Measurements from ENCODE around the gene ZNF324B. TPM values are rescaled to one million over a fixed set of nuclear protein-coding genes. Genes with fewer than 3 reads are reported as not detected.

ZNF324B gene
- total RNA-seq (2021) = 6.3 and 8.7 TPM in 2 replicates
- long read RNA-seq, partial matches to known transcripts = 0 of 6 reads
- long read RNA-seq, other reads (novel, unspliced or antisense) = 1 of 6 reads

- Histone ChIP-seq H3K27me3 (ENCODE audit: insufficient read depth, low read length) (peaks cover 3% of the 10 kb centered on the region; the same call in 1 of the 2 replicates), H4K20me1 (ENCODE audit: control insufficient read depth, insufficient read depth, insufficient read length) (no peaks in the 10 kb centered on the region), H3K4ac (ENCODE audit: low read depth, low read length) (no peak within 1 kb of the TSS), H2BK12ac (ENCODE audit: insufficient read length, low read depth, low read length) (no peak within 1 kb of the TSS), H3K79me2 (ENCODE audit: insufficient read depth, low read length) (no peaks in the 10 kb centered on the region), H3K23ac (ENCODE audit: insufficient read length, low read depth, low read length) (no peak within 1 kb of the TSS), H2BK20ac (ENCODE audit: low read depth, low read length, poor library complexity, severe bottlenecking) (no peak within 1 kb of the TSS), H3K14ac (ENCODE audit: insufficient read depth, low read length) (no peak within 1 kb of the TSS; the same call in 1 of the 2 replicates), H3K27ac (ENCODE audit: insufficient read length, low read depth, low read length) (no peak within 1 kb of the TSS), H3K9me3 (ENCODE audit: control insufficient read depth, low read depth, low read length) (peaks cover 4% of the 10 kb centered on the region), H3K79me1 (ENCODE audit: insufficient read depth, low read depth, low read length, poor library complexity, severe bottlenecking) (no peaks in the 10 kb centered on the region), H4K8ac (replicated peaks; ENCODE audit: insufficient read length, low read depth, low read length) (no peak within 1 kb of the TSS), H2BK120ac (ENCODE audit: low read depth, low read length, poor library complexity, severe bottlenecking) (no peak within 1 kb of the TSS), H2AFZ (ENCODE audit: low read length) (peak within 1 kb of the TSS; percentile 80), H3K4me1 (ENCODE audit: insufficient read depth, low read length) (no peaks in the 10 kb centered on the region), H3K56ac (ENCODE audit: insufficient read length, low read depth, low read length) (no peak within 1 kb of the TSS), H3K4me2 (ENCODE audit: insufficient read depth, insufficient read length, low read length) (peak within 1 kb of the TSS; percentile 49), H3K9ac (ENCODE audit: extremely low read depth, insufficient read length, low read length) (no peak within 1 kb of the TSS), H4K91ac (ENCODE audit: insufficient read length, low read depth, low read length) (no peak within 1 kb of the TSS), H4K5ac (ENCODE audit: insufficient read length, low read depth, low read length) (no peak within 1 kb of the TSS), H3K18ac (ENCODE audit: insufficient read length, low read depth, low read length) (no peak within 1 kb of the TSS), H3K23me2 (ENCODE audit: insufficient read length, low read depth, low read length, poor library complexity, severe bottlenecking) (peaks cover 3% of the 10 kb centered on the region), H2AK5ac (ENCODE audit: insufficient read length, low read length) (no peak within 1 kb of the TSS), H2BK5ac (ENCODE audit: insufficient read length, low read length) (no peak within 1 kb of the TSS), H3T11ph (ENCODE audit: low read length) (no peak within 1 kb of the TSS), H2BK15ac (ENCODE audit: low read depth, low read length) (no peak within 1 kb of the TSS)
- TF ChIP-seq, protein P1, sequence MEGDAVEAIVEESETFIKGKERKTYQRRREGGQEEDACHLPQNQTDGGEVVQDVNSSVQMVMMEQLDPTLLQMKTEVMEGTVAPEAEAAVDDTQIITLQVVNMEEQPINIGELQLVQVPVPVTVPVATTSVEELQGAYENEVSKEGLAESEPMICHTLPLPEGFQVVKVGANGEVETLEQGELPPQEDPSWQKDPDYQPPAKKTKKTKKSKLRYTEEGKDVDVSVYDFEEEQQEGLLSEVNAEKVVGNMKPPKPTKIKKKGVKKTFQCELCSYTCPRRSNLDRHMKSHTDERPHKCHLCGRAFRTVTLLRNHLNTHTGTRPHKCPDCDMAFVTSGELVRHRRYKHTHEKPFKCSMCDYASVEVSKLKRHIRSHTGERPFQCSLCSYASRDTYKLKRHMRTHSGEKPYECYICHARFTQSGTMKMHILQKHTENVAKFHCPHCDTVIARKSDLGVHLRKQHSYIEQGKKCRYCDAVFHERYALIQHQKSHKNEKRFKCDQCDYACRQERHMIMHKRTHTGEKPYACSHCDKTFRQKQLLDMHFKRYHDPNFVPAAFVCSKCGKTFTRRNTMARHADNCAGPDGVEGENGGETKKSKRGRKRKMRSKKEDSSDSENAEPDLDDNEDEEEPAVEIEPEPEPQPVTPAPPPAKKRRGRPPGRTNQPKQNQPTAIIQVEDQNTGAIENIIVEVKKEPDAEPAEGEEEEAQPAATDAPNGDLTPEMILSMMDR (conservative IDR thresholded peaks at IDR 0.05) = no peak
- Mint-ChIP-seq H3K27me3 (ENCODE audit: low read depth) (peaks cover 55% of the 10 kb centered on the region), H3K4me3 (peak within 1 kb of the TSS; percentile 71 to 84), H3K9me3 (peaks cover 29 to 32% of the 10 kb centered on the region in 2 experiments), H3K27ac (no peak within 1 kb of the TSS), H3K4me1 (peaks cover 12 to 13% of the 10 kb centered on the region in 2 experiments), H3K36me3 (ENCODE audit: insufficient read depth in 1 of 3, low read depth in 3 of 3) (peaks cover 3 to 12% (median 8%) of the 10 kb centered on the region in 3 experiments; a peak in 5 of 7 replicates)
- peak; percentile 98 for DNase-seq
- no CpG with 5 or more reads among the region's 79 CpGs for WGBS (ENCODE audit: extremely low coverage, insufficient read length, low lambda C conversion rate)
Observed at GRCh38 chr19:58451358-58452101, at the start of gene ZNF324B. TSS of gene ZNF324B (plus strand) at chr19:58451622. CDS start at chr19:58453702, 2,080 bp downstream.
